Muscle layer of duodenum (tissue), 2 donors: ENCODE results near the gene MEF2D.

Source experiments
- H3K27ac ChIP-seq: one replicate; pipeline ENCODE4 v1.7.0; 2013; ENCODE audit warnings: mild to moderate bottlenecking, low read length
- H3K27me3 ChIP-seq: one replicate; pipeline ENCODE4 v1.7.0; 2013; ENCODE audit warnings: low read depth, mild to moderate bottlenecking, control low read depth, low read length
- H3K36me3 ChIP-seq, 2 donors: one replicate each; pipeline ENCODE4 v1.7.0; 2013; ENCODE audit warnings: low read length in 2 of 2, control low read depth in 1 of 2, mild to moderate bottlenecking in 1 of 2; ENCODE audit not compliant: insufficient read depth in 2 of 2, control insufficient read depth in 1 of 2
- H3K4me1 ChIP-seq, 2 donors: one replicate each; pipeline ENCODE4 v1.7.0; 2013; ENCODE audit warnings: low read length in 2 of 2, mild to moderate bottlenecking in 2 of 2, control low read depth in 1 of 2, moderate library complexity in 1 of 2; ENCODE audit not compliant: insufficient read depth in 2 of 2, control insufficient read depth in 1 of 2
- H3K4me3 ChIP-seq, 2 donors: one replicate each; pipeline ENCODE4 v1.7.0; 2013; ENCODE audit warnings: low read length in 2 of 2, low read depth in 1 of 2, mild to moderate bottlenecking in 1 of 2
- H3K9me3 ChIP-seq, 2 donors: one replicate each; pipeline ENCODE4 v1.7.0; 2013; ENCODE audit warnings: low read length in 2 of 2, control low read depth in 1 of 2, mild to moderate bottlenecking in 1 of 2; ENCODE audit not compliant: control insufficient read depth in 1 of 2
- donor health status: healthy.

MEF2D gene

GRCh38 chr1:156420205-156421061 lies 80.1 kb downstream of the MEF2D start:
- Histone ChIP-seq H3K4me1 (peaks cover 0 to 22% of the 10 kb centered on the region in 2 donors), H3K36me3 (no peaks in the 10 kb centered on the region), H3K4me3 (peak overlapping the region in 1 of 2 donors; percentile 57), H3K9me3 (no peaks in the 10 kb centered on the region), H3K27ac (no peak overlapping the region), H3K27me3 (peaks cover 80% of the 10 kb centered on the region)

- no peaks in the 10 kb centered on the region for H3K9me3 ChIP-seq
- peaks cover 79% of the 10 kb centered on the region for H3K27me3 ChIP-seq
- no peaks in the 10 kb centered on the region for H3K36me3 ChIP-seq
- no peak overlapping the region for H3K27ac ChIP-seq
- H3K4me1 ChIP-seq = peaks cover 0 to 22% of the 10 kb centered on the region in 2 donors
- H3K4me3 ChIP-seq = peak overlapping the region in 1 of 2 donors; percentile 57
Measured at GRCh38 chr1:156419854-156420204, 80.7 kb downstream of the MEF2D start.

GRCh38 chr1:156418416-156419070 lies 82.0 kb downstream of the MEF2D start:
- Histone ChIP-seq H3K27ac (no peak overlapping the region), H3K27me3 (peaks cover 68% of the 10 kb centered on the region), H3K36me3 (no peaks in the 10 kb centered on the region), H3K4me1 (peaks cover 0 to 22% of the 10 kb centered on the region in 2 donors), H3K4me3 (no peak overlapping the region), H3K9me3 (no peaks in the 10 kb centered on the region)

- no peak overlapping the region for H3K27ac ChIP-seq
- H3K36me3 ChIP-seq = no peaks in the 10 kb centered on the region
- H3K4me3 ChIP-seq = no peak overlapping the region
- peaks cover 0 to 22% of the 10 kb centered on the region in 2 donors for H3K4me1 ChIP-seq
- H3K9me3 ChIP-seq = no peaks in the 10 kb centered on the region
- peaks cover 58% of the 10 kb centered on the region for H3K27me3 ChIP-seq
Measured at GRCh38 chr1:156417401-156418020, 83.1 kb downstream of the MEF2D start.

DNA sequence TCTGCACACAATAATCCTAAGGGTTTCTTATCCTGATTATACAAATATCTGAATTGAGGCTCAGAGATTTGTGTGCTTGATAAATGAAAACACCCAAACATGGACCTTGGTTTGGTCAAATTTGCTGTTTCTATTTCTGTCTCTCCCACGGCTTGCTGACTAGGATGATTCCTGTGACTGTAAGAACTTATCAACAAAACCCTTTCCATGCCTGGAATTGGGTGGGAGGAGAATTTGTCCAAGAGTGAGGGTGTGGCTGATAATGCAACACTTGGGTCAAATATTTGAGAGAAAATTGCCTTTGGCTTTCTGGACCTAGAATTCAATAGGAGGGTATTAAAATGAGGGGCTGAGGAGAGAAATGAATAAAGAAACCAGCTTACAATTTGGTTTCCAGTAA lies 83.6 kb downstream of the MEF2D start:
- Histone ChIP-seq H3K4me1 (peaks cover 0 to 22% of the 10 kb centered on the region in 2 donors), H3K27me3 (peaks cover 52% of the 10 kb centered on the region), H3K36me3 (no peaks in the 10 kb centered on the region), H3K27ac (no peak overlapping the region), H3K4me3 (no peak overlapping the region), H3K9me3 (no peaks in the 10 kb centered on the region)

DNA sequence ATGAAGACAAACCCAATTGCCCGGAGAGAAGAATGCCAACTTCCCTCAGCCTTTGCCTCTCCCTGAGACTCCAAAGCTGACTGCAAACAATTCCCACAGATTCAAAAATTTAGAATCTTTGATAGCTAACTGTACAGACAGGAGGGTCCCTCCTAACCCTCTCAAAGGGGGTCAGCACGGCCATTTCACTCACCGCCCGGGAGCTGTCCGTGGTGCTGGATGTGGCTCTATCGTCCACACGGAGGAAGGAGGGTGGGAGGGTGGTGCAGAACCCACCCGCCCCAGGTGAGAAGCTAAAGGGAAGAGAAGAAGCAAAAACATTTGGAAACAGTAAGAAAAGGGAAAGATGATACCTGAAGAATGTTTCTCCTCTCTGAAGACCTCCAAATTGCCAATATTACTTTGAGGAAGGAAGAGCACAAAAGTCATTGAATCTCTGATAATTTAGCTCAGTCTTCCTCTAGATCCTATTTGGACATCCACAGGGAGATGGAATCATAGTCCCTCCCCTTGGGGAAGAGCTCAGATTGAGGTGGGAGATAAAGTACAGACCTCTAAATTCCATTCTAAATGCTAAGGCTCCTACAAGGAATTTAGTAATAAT lies 86.0 kb downstream of the MEF2D start:
- Histone ChIP-seq H3K27ac (no peak overlapping the region), H3K36me3 (no peaks in the 10 kb centered on the region), H3K4me1 (no peaks in the 10 kb centered on the region), H3K9me3 (no peaks in the 10 kb centered on the region), H3K4me3 (no peak overlapping the region), H3K27me3 (peaks cover 28% of the 10 kb centered on the region)
